ENCODE measurements around the gene SPATA13.
A peak's percentile ranks its signal among the peaks of the same experiment; 100 is the strongest.

SPATA13 gene

GRCh38 chr13:24147570-24147963 is 13.0 kb upstream of the SPATA13 start:
- no peaks in the 10 kb centered on the region for H3K36me3 Mint-ChIP-seq
- H3K27me3 Mint-ChIP-seq = peaks cover 21% of the 10 kb centered on the region
- ATAC-seq (ENCODE audit: low read depth) (no peak), DNase-seq (ENCODE audit: low spot score in 2 of 2) (no peak)
- no peaks in the 10 kb centered on the region for H3K4me1 Mint-ChIP-seq
- H3K4me3 Mint-ChIP-seq = no peak overlapping the region
- H3K27ac Mint-ChIP-seq = no peak overlapping the region
- no peaks in the 10 kb centered on the region for H3K9me3 Mint-ChIP-seq

GRCh38 chr13:24148414-24149235 is 11.9 kb upstream of the SPATA13 start:
- no peak for ATAC-seq (ENCODE audit: low read depth)
- H3K4me3 Mint-ChIP-seq = no peak overlapping the region
- no peaks in the 10 kb centered on the region for H3K9me3 Mint-ChIP-seq
- H3K36me3 Mint-ChIP-seq = no peaks in the 10 kb centered on the region
- DNase-seq (ENCODE audit: low spot score in 2 of 2) = no peak
- H3K27me3 Mint-ChIP-seq = peaks cover 27% of the 10 kb centered on the region
- H3K4me1 Mint-ChIP-seq = no peaks in the 10 kb centered on the region
- no peak overlapping the region for H3K27ac Mint-ChIP-seq

GRCh38 chr13:24149246-24150032 is 11.1 kb upstream of the SPATA13 start:
- peaks cover 25% of the 10 kb centered on the region for H3K27me3 Mint-ChIP-seq
- ATAC-seq (ENCODE audit: low read depth) = no peak

GRCh38 chr13:24150572-24150971 is 9.9 kb upstream of the SPATA13 start:
- no peak for ATAC-seq (ENCODE audit: low read depth)
- H3K4me1 Mint-ChIP-seq = no peaks in the 10 kb centered on the region
- H3K27ac Mint-ChIP-seq = no peak overlapping the region
- peaks cover 24% of the 10 kb centered on the region for H3K27me3 Mint-ChIP-seq
- no peak overlapping the region for H3K4me3 Mint-ChIP-seq
- DNase-seq (ENCODE audit: low spot score in 2 of 2) = no peak
- no peaks in the 10 kb centered on the region for H3K36me3 Mint-ChIP-seq
- no peaks in the 10 kb centered on the region for H3K9me3 Mint-ChIP-seq

More at GRCh38 chr13:24149246-24150032, 11.1 kb upstream of the SPATA13 start:
- Mint-ChIP-seq H3K9me3 (no peaks in the 10 kb centered on the region), H3K4me3 (no peak overlapping the region), H3K27ac (no peak overlapping the region), H3K36me3 (no peaks in the 10 kb centered on the region), H3K4me1 (no peaks in the 10 kb centered on the region)
- no peak for DNase-seq (ENCODE audit: low spot score in 2 of 2)

- Mint-ChIP-seq H3K9me3 (no peaks in the 10 kb centered on the region), H3K27ac (no peak overlapping the region), H3K27me3 (peaks cover 27% of the 10 kb centered on the region), H3K4me1 (no peaks in the 10 kb centered on the region), H3K4me3 (no peak overlapping the region), H3K36me3 (no peaks in the 10 kb centered on the region)
- no peak for ATAC-seq (ENCODE audit: low read depth)
- no peak for DNase-seq (ENCODE audit: low spot score in 2 of 2)
These were observed 8.7 kb upstream of the SPATA13 start for GRCh38 chr13:24151864-24152263.

GRCh38 chr13:24152292-24153214 is 8.0 kb upstream of the SPATA13 start:
- H3K4me3 Mint-ChIP-seq = no peak overlapping the region
- no peaks in the 10 kb centered on the region for H3K9me3 Mint-ChIP-seq
- peaks cover 27% of the 10 kb centered on the region for H3K27me3 Mint-ChIP-seq
- H3K4me1 Mint-ChIP-seq = no peaks in the 10 kb centered on the region
- no peaks in the 10 kb centered on the region for H3K36me3 Mint-ChIP-seq
- no peak overlapping the region for H3K27ac Mint-ChIP-seq
- DNase-seq (ENCODE audit: low spot score in 2 of 2) (no peak), ATAC-seq (ENCODE audit: low read depth) (no peak)

- Mint-ChIP-seq H3K4me3 (no peak overlapping the region), H3K9me3 (no peaks in the 10 kb centered on the region), H3K27ac (no peak overlapping the region), H3K36me3 (no peaks in the 10 kb centered on the region), H3K4me1 (no peaks in the 10 kb centered on the region), H3K27me3 (peaks cover 25% of the 10 kb centered on the region)
- no peak for DNase-seq (ENCODE audit: low spot score in 2 of 2)
- ATAC-seq (ENCODE audit: low read depth) = no peak
These were observed 7.2 kb upstream of the SPATA13 start for GRCh38 chr13:24153347-24153746.

GRCh38 chr13:24153979-24154701 is 6.4 kb upstream of the SPATA13 start:
- no peak overlapping the region for H3K4me3 Mint-ChIP-seq
- DNase-seq (ENCODE audit: low spot score in 2 of 2) = no peak
- ATAC-seq (ENCODE audit: low read depth) = no peak
- H3K4me1 Mint-ChIP-seq = no peaks in the 10 kb centered on the region
- no peak overlapping the region for H3K27ac Mint-ChIP-seq
- no peaks in the 10 kb centered on the region for H3K9me3 Mint-ChIP-seq
- H3K36me3 Mint-ChIP-seq = no peaks in the 10 kb centered on the region
- H3K27me3 Mint-ChIP-seq = peaks cover 20% of the 10 kb centered on the region

- peaks cover 17% of the 10 kb centered on the region for H3K27me3 Mint-ChIP-seq
- H3K27ac Mint-ChIP-seq = no peak overlapping the region
- no peak overlapping the region for H3K4me3 Mint-ChIP-seq
- DNase-seq (ENCODE audit: low spot score in 2 of 2) = no peak
- no peaks in the 10 kb centered on the region for H3K36me3 Mint-ChIP-seq
- no peak for ATAC-seq (ENCODE audit: low read depth)
- H3K4me1 Mint-ChIP-seq = peaks cover 9% of the 10 kb centered on the region
- H3K9me3 Mint-ChIP-seq = no peaks in the 10 kb centered on the region
These were observed 1.2 kb upstream of the SPATA13 start for GRCh38 chr13:24159357-24159756.

- Mint-ChIP-seq H3K27me3 (peaks cover 22% of the 10 kb centered on the region), H3K4me3 (peak overlapping the region; percentile 86), H3K4me1 (peaks cover 9% of the 10 kb centered on the region), H3K36me3 (no peaks in the 10 kb centered on the region), H3K27ac (no peak overlapping the region), H3K9me3 (no peaks in the 10 kb centered on the region)
- ATAC-seq (ENCODE audit: low read depth) = peak; percentile 41
- DNase-seq (ENCODE audit: low spot score in 2 of 2) = peak; percentile 8 to 50
These were observed 673 bp downstream of the SPATA13 start for GRCh38 chr13:24161010-24161775.

- Mint-ChIP-seq H3K27me3 (peaks cover 19% of the 10 kb centered on the region), H3K9me3 (no peaks in the 10 kb centered on the region), H3K36me3 (no peaks in the 10 kb centered on the region), H3K27ac (no peak overlapping the region), H3K4me3 (peak overlapping the region; percentile 76), H3K4me1 (peaks cover 9% of the 10 kb centered on the region)
- DNase-seq (ENCODE audit: low spot score in 2 of 2) (no peak), ATAC-seq (ENCODE audit: low read depth) (no peak)
These were observed 1.5 kb downstream of the SPATA13 start for GRCh38 chr13:24161980-24162525.

- Mint-ChIP-seq H3K4me3 (peak overlapping the region; percentile 76), H3K36me3 (no peaks in the 10 kb centered on the region)
These were observed 2.1 kb downstream of the SPATA13 start for GRCh38 chr13:24162604-24163003.

More at GRCh38 chr13:24162604-24163003, 2.1 kb downstream of the SPATA13 start:
- Mint-ChIP-seq H3K27me3 (peaks cover 19% of the 10 kb centered on the region), H3K9me3 (no peaks in the 10 kb centered on the region), H3K4me1 (peaks cover 9% of the 10 kb centered on the region), H3K27ac (no peak overlapping the region)
- ATAC-seq (ENCODE audit: low read depth) (no peak), DNase-seq (ENCODE audit: low spot score in 2 of 2) (no peak)
